Parathyroid adenoma (tissue), 2 donors: ENCODE data around the gene SPOCD1.

Experiments used
- H2AFZ ChIP-seq: fragments of 300-600 bp; sonication (generic); one replicate; pipeline ENCODE4 v1.7.0; 2017; ENCODE audit warnings: antibody characterized with exemption, mild to moderate bottlenecking
- H3K27ac ChIP-seq: fragments of 300-600 bp; sonication (generic); one replicate; pipeline ENCODE4 v1.7.0; 2017
- H3K27me3 ChIP-seq: fragments of 300-600 bp; sonication (generic); one replicate; pipeline ENCODE4 v1.7.0; 2017; ENCODE audit warnings: low read length; ENCODE audit not compliant: control insufficient read depth, insufficient read depth
- H3K36me3 ChIP-seq: fragments of 300-600 bp; sonication (generic); one replicate; pipeline ENCODE4 v1.7.0; 2017; ENCODE audit warnings: low read length; ENCODE audit not compliant: control insufficient read depth, insufficient read depth
- H3K4me1 ChIP-seq: fragments of 300-600 bp; sonication (generic); one replicate; pipeline ENCODE4 v1.7.0; 2017; ENCODE audit warnings: control low read depth
- H3K4me2 ChIP-seq: fragments of 300-600 bp; sonication (generic); one replicate; pipeline ENCODE4 v1.7.0; 2017; ENCODE audit warnings: low read length
- H3K4me3 ChIP-seq: fragments of 300-600 bp; sonication (generic); one replicate; pipeline ENCODE4 v1.7.0; 2017; ENCODE audit warnings: low read depth, low read length
- H3K79me2 ChIP-seq: fragments of 300-600 bp; sonication (generic); one replicate; pipeline ENCODE4 v1.7.0; 2017; ENCODE audit warnings: control low read depth
- H3K9ac ChIP-seq: fragments of 300-600 bp; sonication (generic); one replicate; pipeline ENCODE4 v1.7.0; 2017; ENCODE audit warnings: mild to moderate bottlenecking
- H3K9me3 ChIP-seq: fragments of 300-600 bp; sonication (generic); one replicate; pipeline ENCODE4 v1.7.0; 2017; ENCODE audit warnings: low read length; ENCODE audit not compliant: control insufficient read depth
- TF ChIP-seq, protein P1 (sequence below): fragments of 300-600 bp; sonication (generic); IDR thresholded peaks from one replicate; pipeline ENCODE4 v1.7.0; 2017; ENCODE audit warnings: antibody characterized with exemption, mild to moderate bottlenecking
- donor health status: primary hyperparathyroidism.

Gene SPOCD1

GRCh38 chr1:31784356-31785019 is 31.3 kb downstream of the SPOCD1 start:
- Histone ChIP-seq H2AFZ (no peak overlapping the region), H3K4me3 (no peak overlapping the region), H3K79me2 (no peaks in the 10 kb centered on the region), H3K9me3 (no peaks in the 10 kb centered on the region), H3K27me3 (no peaks in the 10 kb centered on the region), H3K27ac (no peak overlapping the region), H3K4me2 (no peak overlapping the region), H3K4me1 (peaks cover 4% of the 10 kb centered on the region), H3K9ac (no peak overlapping the region), H3K36me3 (no peaks in the 10 kb centered on the region)
- TF ChIP-seq, protein P1, sequence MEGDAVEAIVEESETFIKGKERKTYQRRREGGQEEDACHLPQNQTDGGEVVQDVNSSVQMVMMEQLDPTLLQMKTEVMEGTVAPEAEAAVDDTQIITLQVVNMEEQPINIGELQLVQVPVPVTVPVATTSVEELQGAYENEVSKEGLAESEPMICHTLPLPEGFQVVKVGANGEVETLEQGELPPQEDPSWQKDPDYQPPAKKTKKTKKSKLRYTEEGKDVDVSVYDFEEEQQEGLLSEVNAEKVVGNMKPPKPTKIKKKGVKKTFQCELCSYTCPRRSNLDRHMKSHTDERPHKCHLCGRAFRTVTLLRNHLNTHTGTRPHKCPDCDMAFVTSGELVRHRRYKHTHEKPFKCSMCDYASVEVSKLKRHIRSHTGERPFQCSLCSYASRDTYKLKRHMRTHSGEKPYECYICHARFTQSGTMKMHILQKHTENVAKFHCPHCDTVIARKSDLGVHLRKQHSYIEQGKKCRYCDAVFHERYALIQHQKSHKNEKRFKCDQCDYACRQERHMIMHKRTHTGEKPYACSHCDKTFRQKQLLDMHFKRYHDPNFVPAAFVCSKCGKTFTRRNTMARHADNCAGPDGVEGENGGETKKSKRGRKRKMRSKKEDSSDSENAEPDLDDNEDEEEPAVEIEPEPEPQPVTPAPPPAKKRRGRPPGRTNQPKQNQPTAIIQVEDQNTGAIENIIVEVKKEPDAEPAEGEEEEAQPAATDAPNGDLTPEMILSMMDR, result no peak

DNA sequence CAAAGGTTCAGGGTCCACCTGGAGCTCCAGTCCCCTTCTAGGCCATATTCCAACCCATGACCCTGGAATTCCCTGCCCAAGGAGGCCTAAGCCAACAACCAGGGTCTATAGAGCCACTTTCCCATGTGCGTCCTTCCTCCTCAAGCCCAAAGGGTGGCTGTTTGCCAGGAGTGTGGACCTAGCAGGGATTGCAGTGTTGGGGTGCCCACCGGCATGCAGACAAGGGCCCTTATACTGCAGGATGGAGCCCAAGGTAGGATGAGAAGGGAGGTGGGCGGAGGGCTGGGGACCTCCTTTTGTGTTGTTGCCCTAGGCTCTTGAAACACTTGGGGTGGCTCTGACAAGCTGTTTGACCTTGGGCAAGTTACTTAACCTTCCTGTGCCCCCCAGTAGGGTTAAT is 32.0 kb downstream of the SPOCD1 start:
- TF ChIP-seq, protein P1, result no peak
- H3K9me3 ChIP-seq, result no peaks in the 10 kb centered on the region
- H3K36me3 ChIP-seq, result no peaks in the 10 kb centered on the region
- H2AFZ ChIP-seq, result no peak overlapping the region
- H3K4me1 ChIP-seq, result peaks cover 4% of the 10 kb centered on the region
- no peak overlapping the region for H3K4me2 ChIP-seq
- no peak overlapping the region for H3K4me3 ChIP-seq
- H3K27ac ChIP-seq, result no peak overlapping the region
- H3K27me3 ChIP-seq, result no peaks in the 10 kb centered on the region
- no peak overlapping the region for H3K9ac ChIP-seq
- no peaks in the 10 kb centered on the region for H3K79me2 ChIP-seq

GRCh38 chr1:31782421-31783410 is 33.1 kb downstream of the SPOCD1 start:
- no peak overlapping the region for H3K4me3 ChIP-seq
- H3K4me1 ChIP-seq, result peaks cover 4% of the 10 kb centered on the region
- H3K79me2 ChIP-seq, result no peaks in the 10 kb centered on the region
- H3K27me3 ChIP-seq, result no peaks in the 10 kb centered on the region
- H3K9ac ChIP-seq, result no peak overlapping the region
- no peaks in the 10 kb centered on the region for H3K36me3 ChIP-seq
- no peak overlapping the region for H3K4me2 ChIP-seq
- no peak overlapping the region for H3K27ac ChIP-seq
- TF ChIP-seq, protein P1, result no peak
- H2AFZ ChIP-seq, result no peak overlapping the region
- no peaks in the 10 kb centered on the region for H3K9me3 ChIP-seq

GRCh38 chr1:31781756-31782371 is 34.0 kb downstream of the SPOCD1 start:
- no peaks in the 10 kb centered on the region for H3K36me3 ChIP-seq
- no peaks in the 10 kb centered on the region for H3K27me3 ChIP-seq
- no peak overlapping the region for H3K27ac ChIP-seq
- TF ChIP-seq, protein P1, result no peak
- H3K4me1 ChIP-seq, result peaks cover 4% of the 10 kb centered on the region
- no peak overlapping the region for H3K4me3 ChIP-seq
- H2AFZ ChIP-seq, result no peak overlapping the region
- no peak overlapping the region for H3K9ac ChIP-seq
- H3K9me3 ChIP-seq, result no peaks in the 10 kb centered on the region
- no peaks in the 10 kb centered on the region for H3K79me2 ChIP-seq
- no peak overlapping the region for H3K4me2 ChIP-seq
